Adrenal gland (tissue), 12 donors: ENCODE data around the gene TMEM115. TPM values are rescaled to one million over a fixed set of nuclear protein-coding genes. Genes with fewer than 3 reads are reported as not detected.

ENCODE experiments used
- DNase-seq, 7 donors: peaks; one replicate each; pipeline ENCODE4 v3.0.0-alpha.2; 2019 to 2020
- H3K27ac ChIP-seq, 5 donors: fragments of 200-600 bp; sonication (generic) in 4 of 5; 1 replicate in 3 of 5; 2 replicates in 2 of 5; pipeline versions ENCODE4 v1.5.1 to v1.8.0; 2016 to 2020; ENCODE audit warnings: mild to moderate bottlenecking in 1 of 5
- H3K27me3 ChIP-seq: fragments of 200-600 bp; 2 replicates; pipeline ENCODE4 v1.8.0; 2021
- H3K36me3 ChIP-seq, 2 donors: fragments of 200-600 bp; replicated peaks in 1 of 2; 1 replicate in 1 of 2; 2 replicates in 1 of 2; pipeline versions ENCODE4 v1.5.1 to v1.8.0; 2018 to 2022
- H3K4me1 ChIP-seq, 2 donors: fragments of 200-600 bp; replicated peaks in 1 of 2; 1 replicate in 1 of 2; 2 replicates in 1 of 2; pipeline versions ENCODE4 v1.5.1 to v1.8.0; 2018 to 2021
- H3K4me3 ChIP-seq, 4 donors: fragments of 200-600 bp; sonication (generic) in 3 of 4; one replicate each; pipeline ENCODE4 v1.5.1; 2016 to 2018
- H3K9me3 ChIP-seq, 3 donors: fragments of 200-600 bp; sonication (generic) in 1 of 3; replicated peaks in 1 of 3; 1 replicate in 2 of 3; 2 replicates in 1 of 3; pipeline versions ENCODE4 v1.5.1 to v1.8.0; 2016 to 2021
- CTCF ChIP-seq, 6 experiments: fragments of 450-650 bp in 4 of 6; fragments of 200-600 bp in 2 of 6; sonication (generic) in 1 of 6; IDR thresholded peaks; 1 replicate in 5 of 6; 2 replicates in 1 of 6; pipeline versions ENCODE4 v1.5.1 to v1.8.0; 2016 to 2021; ENCODE audit warnings: antibody characterized with exemption in 6 of 6, mild to moderate bottlenecking in 2 of 6, moderate library complexity in 1 of 6
- POLR2A ChIP-seq, 2 donors: fragments of 450-650 bp; IDR thresholded peaks; one replicate each; pipeline ENCODE4 v1.6.1; 2017; ENCODE audit warnings: antibody characterized with exemption in 2 of 2, mild to moderate bottlenecking in 2 of 2, moderate library complexity in 1 of 2
- WGBS, 4 donors: extraction: QIAGEN DNeasy Blood & Tissue Kit in 2 of 4; methylation state at CpG; one replicate each; pipeline versions ENCODE4 v1.1.5 to v1.1.7; 2013 to 2017; 5-methylcytosine and 5-hydroxymethylcytosine counted together
- intact Hi-C, 2 donors: fragments of 100-400 bp; cut with DNase I; formaldehyde crosslinking; loops; one replicate each; pipeline versions ENCODE4 v1.14.1 to v1.15.0; 2022 to 2023
- polyA plus RNA-seq, 3 donors: library from polyadenylated mRNA; stranded (reverse); fragments of 200-250 nt in 2 of 3; fragments of 350-450 nt in 1 of 3; fragmentation: Illumina TruSeq in 1 of 3; extraction: RNeasy Lipid Tissue Mini Kit (QIAGEN cat#74804) in 1 of 3; gene quantifications; one replicate each; pipeline ENCODE4 v1.2.3, GENCODE V29; 2013 to 2014
- total RNA-seq, 9 donors: library from RNA; depleted of rRNA in 4 of 9; stranded (reverse); fragments of >200 nt in 4 of 9; fragments of 120-200 nt in 1 of 9; fragmentation: NEBNext Ultra II Directional in 1 of 9; extraction: Animal tissue kit (Norgen Biotek cat#: 25700) in 1 of 9; gene quantifications; one replicate each; pipeline versions ENCODE4 v1.1.0 to v1.2.4, GENCODE V29; 2013 to 2023
- donor health status: healthy with polysubstance abuse.
- donor health status: Bipolar disorder and iron deficiency.
- donor health status: DM: yes; HTN: yes; CAD: no.
- donor health status: DM: no; HTN: no; CAD: no.
- donor health status: DM: no; HTN: no; CAD: no.
- donor health status: DM: yes; HTN: yes; CAD: no.

Gene TMEM115
- total and polyA plus RNA-seq, 12 donors: 23.6 to 88.5 (median 59.7) TPM

DNA sequence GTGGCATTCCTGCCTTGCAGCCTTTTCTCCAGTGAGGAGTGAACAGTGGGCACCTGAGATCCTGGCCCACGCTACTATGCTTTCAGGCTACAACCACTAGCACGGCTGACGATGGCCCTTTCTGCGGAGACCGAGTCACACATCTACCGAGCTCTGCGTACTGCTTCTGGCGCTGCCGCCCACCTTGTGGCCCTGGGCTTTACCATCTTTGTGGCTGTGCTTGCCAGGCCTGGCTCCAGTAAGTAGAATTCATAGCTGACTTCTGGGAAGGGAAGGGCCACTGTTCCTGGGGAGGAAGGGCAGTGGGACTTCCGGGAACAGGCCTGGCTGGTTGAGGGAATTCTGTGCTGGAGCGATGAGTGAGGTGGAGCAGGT, 8.0 kb downstream of the TMEM115 start:
- Histone ChIP-seq H3K4me1 (peaks cover 25 to 38% of the 10 kb centered on the region in 2 donors), H3K4me3 (peak overlapping the region in 2 of 4 donors; percentile 47 to 96), H3K27me3 (no peaks in the 10 kb centered on the region), H3K27ac (peak overlapping the region in 3 of 5 donors; percentile 55 to 99 (median 93)), H3K36me3 (peaks cover 0 to 46% of the 10 kb centered on the region in 2 donors), H3K9me3 (no peaks in the 10 kb centered on the region)
- 18 to 63% (median 40%) methylated on average over 5 to 11 of the region's 11 CpGs for WGBS, 4 donors
- no peak for TF ChIP-seq POLR2A (IDR thresholded peaks at IDR 0.05)
- TF ChIP-seq CTCF (IDR thresholded peaks at IDR 0.05): no peak
- no peak for DNase-seq
- intact Hi-C loops: no loop called here

DNA sequence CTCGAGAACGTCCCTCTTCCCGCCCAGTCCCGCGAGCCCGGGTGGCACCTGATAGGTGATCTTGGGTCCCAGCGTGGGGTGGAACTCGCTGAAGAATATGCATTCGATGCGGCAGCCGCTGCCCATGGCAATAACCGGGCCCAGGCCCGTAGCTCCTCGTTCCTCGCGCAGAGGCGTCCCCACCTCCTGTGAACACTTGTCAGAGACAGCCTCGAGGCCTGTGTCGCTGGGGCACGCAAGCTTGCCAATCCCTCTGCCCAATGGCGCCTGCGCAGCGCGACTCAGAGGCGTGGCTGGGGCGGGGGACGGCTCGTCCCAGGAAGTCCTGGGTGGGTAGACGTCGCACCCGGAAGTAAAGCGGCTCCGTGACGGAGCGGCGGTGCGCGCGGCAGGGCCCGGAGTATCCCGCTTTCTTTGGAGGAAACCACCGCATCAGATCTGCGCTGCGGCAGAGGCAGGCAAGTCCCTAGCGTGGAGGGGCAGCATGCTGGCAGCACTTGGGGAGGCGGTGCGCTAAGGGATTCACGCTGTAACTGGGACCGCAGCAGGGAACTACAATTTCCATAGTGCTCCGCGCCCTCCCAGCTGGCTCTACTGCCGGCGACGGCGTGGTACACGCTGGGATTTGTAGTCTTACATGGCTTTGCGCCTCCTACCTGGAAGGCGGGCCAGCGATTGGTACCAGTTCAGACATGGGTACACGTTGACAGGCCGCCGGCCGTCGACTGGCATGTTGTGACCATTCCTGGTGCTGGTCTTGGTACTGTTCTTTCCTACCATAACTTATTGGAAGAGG, 8.6 kb downstream of the TMEM115 start, which contains the start of the genes CYB561D2 and NPRL2:
CYB561D2 (plus strand) TSS at position 336 of the 796 bp plus-strand sequence. CDS start 572 bp downstream, outside the sequence.
NPRL2 (minus strand) TSS at position 249 of the 796 bp plus-strand sequence; CDS start at position 126, 123 bp downstream.
- Histone ChIP-seq H3K36me3 (peaks cover 0 to 46% of the 10 kb centered on the region in 2 donors), H3K27ac (peak within 1 kb of the TSS; percentile 55 to 99 (median 80)), H3K9me3 (no peaks in the 10 kb centered on the region), H3K4me3 (peak within 1 kb of the TSS in 3 of 4 donors; percentile 10 to 96 (median 47)), H3K27me3 (no peaks in the 10 kb centered on the region), H3K4me1 (peaks cover 20 to 34% of the 10 kb centered on the region in 2 donors)
- peak; percentile 97 to 98 (median 98) for DNase-seq
- intact Hi-C loops: no loop called here
- 0 to 1% (median 1%) methylated on average over 2 to 64 of the region's 64 CpGs for WGBS, 4 donors
- peak in 1 of 6 experiments; percentile 1 for TF ChIP-seq CTCF (IDR thresholded peaks at IDR 0.05)
- peak; percentile 63 to 92 for TF ChIP-seq POLR2A (IDR thresholded peaks at IDR 0.05)

GRCh38 chr3:50350213-50350526, 9.2 kb downstream of the TMEM115 start:
- Histone ChIP-seq H3K36me3 (peaks cover 0 to 41% of the 10 kb centered on the region in 2 donors), H3K4me3 (peak overlapping the region in 3 of 4 donors; percentile 10 to 96 (median 47)), H3K9me3 (no peaks in the 10 kb centered on the region), H3K27ac (peak overlapping the region in 4 of 5 donors; percentile 79 to 99 (median 86)), H3K27me3 (no peaks in the 10 kb centered on the region), H3K4me1 (peaks cover 25 to 34% of the 10 kb centered on the region in 2 donors)
- TF ChIP-seq CTCF (IDR thresholded peaks at IDR 0.05) (no peak), POLR2A (IDR thresholded peaks at IDR 0.05) (no peak)
- 6 to 22% (median 9%) methylated on average over 4 to 7 of the region's 7 CpGs for WGBS, 4 donors
- no peak for DNase-seq
- intact Hi-C loops: no loop called here

GRCh38 chr3:50347187-50347813, 12.0 kb downstream of the TMEM115 start:
- Histone ChIP-seq H3K9me3 (no peaks in the 10 kb centered on the region), H3K36me3 (peaks cover 0 to 16% of the 10 kb centered on the region in 2 donors), H3K4me1 (peaks cover 26 to 34% of the 10 kb centered on the region in 2 donors), H3K4me3 (no peak overlapping the region), H3K27me3 (no peaks in the 10 kb centered on the region), H3K27ac (peak overlapping the region in 2 of 5 donors; percentile 13 to 27)
- peak; percentile 69 to 90 (median 81) for DNase-seq
- WGBS, 4 donors: 5 to 28% (median 16%) methylated on average over 10 to 14 of the region's 14 CpGs
- TF ChIP-seq POLR2A (IDR thresholded peaks at IDR 0.05) (no peak), CTCF (IDR thresholded peaks at IDR 0.05) (peak; percentile 33 to 67 (median 60))
- intact Hi-C loops: loop anchor here (2.0 to 5.0 kb wide), 2 partner anchors 192 to 195 kb away; no protein-coding TSS in a partner anchor
